Activated T-helper 9 cell treated with anti-CD3 and anti-CD28 coated beads, Interleukin-2, amount 50 U/mL, for 16 hours (primary cell): ENCODE measurements around the gene IFITM10.

ENCODE experiments used
- DNase-seq: peaks from one replicate; pipeline ENCODE4 v3.0.0-alpha.2; 2020; ENCODE audit warnings: low read depth

Gene IFITM10

DNA sequence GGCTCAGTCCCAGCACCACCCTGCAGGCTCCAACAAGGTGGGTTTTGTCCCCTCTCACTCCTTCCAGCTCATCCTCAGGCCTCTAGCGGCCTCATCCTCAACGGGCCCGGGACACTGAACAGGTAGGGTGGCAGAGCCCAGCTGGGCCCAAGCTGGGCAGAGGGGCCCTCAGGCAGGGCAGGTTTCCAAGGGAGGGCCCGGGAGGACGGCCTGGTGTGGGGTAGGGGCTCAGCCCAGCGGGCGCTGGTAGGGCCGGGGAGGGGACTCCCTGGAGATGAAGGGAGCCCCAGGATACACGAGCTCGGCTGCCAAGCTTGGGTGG, 2.5 kb upstream of the IFITM10 start:
- DNase-seq, result no peak

GRCh38 chr11:1751999-1752906, 1.9 kb upstream of the IFITM10 start:
- no peak for DNase-seq

DNA sequence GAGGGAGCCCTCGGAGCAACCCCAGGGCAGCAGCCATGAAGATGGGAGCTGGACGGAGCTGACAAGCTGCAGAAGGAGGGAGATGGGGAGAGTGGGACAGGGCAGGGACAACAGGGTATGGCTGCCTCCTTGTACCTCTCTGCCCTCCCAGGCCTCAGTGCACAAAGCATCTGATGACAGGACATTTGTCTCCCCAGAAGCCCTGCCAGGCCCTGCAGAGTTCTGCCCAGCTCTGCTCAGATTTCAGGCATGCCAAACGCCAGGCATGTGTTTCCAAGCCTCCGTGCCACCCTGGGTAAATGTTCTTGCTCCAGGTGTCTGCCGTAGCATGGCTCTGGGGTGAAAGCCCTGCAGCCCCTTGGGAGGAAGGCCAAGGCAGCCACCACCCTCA, 1.1 kb upstream of the IFITM10 start:
- DNase-seq, result no peak

DNA sequence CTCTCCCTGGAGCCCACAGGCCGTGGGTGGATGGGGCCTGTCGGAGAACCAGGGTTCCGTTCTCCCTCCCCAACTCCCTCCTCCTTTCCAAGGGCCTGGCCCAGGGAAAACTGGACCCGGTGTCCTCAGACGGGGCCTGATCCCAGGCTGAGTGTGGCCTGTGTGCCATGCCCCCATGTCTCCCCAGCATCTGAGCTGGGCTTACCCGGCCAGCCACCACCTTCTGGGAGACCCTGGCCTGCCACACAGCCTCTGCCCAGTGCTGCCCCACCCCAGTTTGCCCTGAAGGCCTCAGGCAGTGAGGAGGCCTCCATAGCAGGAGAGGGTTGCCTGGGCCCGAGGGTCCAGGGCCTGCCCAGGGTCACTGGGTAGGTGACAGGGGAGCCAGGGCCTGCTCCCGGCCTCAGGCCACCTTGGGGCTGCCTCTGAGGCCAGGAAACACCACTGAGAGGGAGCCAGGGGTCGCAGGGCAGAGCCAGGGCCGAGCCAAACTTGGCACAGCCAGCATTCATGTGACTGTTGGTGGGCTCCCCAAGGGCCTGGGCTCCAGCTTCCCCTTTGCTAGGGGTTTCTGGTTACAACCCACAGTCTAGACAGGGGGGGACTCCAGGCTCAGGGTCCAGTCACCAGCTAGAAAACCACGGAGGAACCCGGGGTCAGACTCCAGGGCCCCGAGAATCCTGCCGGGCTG, 590 bp upstream of the IFITM10 start:
- no peak for DNase-seq

GRCh38 chr11:1749395-1750351, 722 bp downstream of the IFITM10 start:
- no peak for DNase-seq

DNA sequence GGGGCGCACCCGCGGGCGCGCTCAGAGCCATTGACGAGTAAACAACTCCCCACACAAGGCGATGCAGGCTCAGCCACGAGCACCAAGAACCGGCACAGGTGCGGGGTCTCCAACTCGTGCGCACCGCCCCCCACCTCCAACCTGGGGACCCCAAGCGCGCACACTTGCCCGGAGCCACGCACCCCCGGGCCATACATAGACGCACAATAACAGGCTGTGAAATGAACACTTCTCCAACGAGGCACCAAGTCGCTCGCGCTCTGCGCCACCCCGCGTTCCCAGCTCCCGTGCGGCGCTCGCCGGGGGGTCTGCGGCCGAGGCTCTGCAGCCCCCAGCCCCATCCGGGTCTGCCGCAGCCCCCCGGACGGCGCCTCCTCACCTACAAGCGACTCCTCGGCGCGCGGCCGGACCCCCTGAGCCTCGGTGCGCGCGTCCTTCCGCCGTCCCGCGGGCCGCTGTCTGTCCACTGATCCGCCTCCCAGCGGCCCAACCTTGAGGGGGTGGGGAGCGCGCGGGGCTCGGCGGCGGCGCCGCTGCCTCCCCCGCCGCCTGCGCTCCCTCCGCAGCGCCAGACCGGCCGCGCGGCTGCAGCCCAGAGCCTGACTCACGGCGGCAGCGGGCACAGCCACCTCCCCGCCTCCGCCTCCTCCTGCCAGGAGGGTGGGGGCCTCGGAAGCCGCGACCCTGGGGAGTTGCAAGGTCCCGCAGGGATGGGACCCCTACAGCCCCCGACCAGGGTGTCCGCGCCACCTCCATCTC, 1.6 kb downstream of the IFITM10 start:
- no peak for DNase-seq

DNA sequence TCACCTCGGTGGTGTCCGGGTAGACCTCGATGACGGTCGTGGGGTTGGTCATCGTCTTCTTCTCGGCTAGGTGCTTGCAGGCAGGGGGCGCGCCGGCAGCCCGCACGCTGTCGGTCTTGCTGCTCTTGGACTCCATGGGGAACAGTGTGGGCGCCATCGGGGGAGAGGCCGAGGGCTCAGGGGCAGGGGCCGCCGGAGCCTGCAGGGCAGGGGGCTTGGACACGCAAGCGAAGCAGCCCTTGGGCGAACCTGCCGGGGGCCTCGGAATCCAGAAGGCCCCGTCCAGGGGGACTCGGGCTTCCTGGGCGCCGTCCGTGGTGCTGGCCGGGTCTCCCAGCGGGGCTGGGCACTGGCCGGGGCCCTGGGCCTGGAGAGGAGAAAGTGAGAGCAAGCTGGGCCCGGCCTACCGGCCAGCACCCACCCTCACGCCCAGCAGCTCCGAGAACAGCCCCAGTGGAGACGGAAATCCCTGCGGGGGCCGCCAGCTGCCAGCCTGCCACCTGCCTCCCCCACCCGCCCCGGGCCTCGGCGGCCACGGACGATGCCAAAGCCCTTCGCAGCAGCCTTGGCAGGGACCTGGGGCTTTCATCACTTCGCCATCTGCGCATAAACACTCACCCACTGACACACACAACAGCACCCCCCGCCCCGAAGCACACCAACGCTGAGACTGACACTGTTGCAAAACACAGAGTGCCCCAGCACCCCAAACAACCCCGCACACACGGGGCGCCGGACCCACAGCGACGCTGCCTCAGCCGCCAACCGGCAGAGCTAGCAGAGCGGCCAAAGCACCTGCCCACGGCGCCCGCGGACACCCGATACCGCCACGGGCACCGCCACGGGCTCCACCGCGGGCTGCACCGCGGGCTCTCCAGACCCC, 2.4 kb downstream of the IFITM10 start:
- DNase-seq, result no peak

- no peak for DNase-seq
Observed at GRCh38 chr11:1746956-1747752, 3.2 kb downstream of the IFITM10 start.

DNA sequence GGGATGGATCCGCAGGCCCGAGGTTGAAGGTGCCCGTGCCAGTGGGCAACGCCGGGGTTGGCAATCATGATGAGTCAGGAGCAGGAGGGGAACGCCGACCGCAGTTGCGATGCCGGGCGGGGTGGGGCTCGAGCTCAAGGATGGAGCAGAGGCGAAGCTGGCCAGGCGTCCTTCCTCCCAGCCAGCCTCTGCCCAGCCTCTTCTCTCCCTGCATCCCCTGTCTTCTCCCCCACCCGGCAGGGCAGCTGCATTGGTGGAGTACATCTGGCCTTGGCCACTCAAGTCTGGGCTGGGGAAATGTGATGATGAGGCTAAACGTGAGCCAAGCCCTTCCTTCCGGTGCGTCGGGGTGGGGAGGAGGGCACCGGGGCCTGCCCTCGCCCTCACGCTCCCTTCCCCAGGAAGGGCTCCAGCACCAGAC, 3.9 kb downstream of the IFITM10 start:
- DNase-seq, result no peak

DNA sequence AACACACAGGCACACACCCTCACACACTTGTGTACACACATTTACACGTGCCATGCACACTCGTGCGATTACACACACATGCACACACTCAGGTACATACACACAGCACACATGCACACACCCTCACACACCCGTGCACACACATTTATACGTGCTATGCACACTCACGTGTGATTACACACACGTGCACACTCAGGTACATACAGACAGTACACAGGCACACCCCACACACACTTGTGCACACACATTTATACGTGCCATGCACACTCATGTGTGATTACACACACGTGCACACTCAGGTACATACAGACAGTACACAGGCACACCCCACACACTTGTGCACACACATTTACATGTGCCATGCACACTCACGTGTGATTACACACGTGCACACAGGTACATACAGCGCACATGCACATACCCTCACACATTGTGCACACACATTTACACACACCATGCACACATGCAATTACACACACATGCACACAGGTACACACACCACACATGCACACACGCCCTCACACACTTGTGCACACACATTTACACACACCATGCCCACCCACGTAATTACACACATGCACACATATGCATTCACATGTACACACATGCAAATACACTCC, 4.6 kb downstream of the IFITM10 start:
- no peak for DNase-seq

GRCh38 chr11:1744891-1745700, 5.3 kb downstream of the IFITM10 start:
- no peak for DNase-seq

DNA sequence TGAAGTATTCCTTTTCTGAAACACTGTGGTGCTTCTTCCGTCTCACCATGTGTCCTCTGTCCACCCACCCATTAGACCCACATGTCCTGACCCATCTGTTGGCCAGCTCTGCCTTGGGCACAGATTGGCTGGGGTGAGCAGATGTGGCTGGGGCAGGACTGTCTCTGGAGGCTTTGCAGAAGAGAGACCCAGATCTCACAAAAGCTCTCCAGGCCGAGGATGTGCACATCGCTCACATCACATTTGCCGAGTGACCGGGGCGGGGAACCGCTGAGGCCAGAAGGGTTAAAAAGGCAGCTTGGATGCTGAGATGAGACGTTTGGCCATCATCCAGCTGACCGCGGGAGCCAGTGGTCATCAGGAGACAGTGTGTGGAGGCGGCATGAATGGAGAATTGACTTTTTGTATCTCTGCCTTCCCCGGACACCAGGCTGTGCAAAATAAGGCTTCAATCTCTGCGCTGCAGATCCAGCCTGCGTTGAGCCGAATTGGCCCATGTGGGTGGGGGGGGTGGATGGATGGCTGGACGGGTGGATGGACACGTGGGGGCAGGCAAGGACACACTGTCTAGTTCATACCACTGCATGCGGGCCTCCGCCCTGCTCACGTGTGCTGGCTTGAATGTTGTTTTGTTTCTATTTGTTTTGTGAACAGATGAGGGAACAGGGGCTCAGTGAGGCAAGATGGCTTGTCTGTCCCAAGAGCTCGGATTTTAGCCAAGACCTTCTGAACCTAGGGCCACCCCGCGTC, 6.1 kb downstream of the IFITM10 start:
- no peak for DNase-seq

GRCh38 chr11:1743585-1744136, 6.7 kb downstream of the IFITM10 start:
- DNase-seq, result no peak

DNA sequence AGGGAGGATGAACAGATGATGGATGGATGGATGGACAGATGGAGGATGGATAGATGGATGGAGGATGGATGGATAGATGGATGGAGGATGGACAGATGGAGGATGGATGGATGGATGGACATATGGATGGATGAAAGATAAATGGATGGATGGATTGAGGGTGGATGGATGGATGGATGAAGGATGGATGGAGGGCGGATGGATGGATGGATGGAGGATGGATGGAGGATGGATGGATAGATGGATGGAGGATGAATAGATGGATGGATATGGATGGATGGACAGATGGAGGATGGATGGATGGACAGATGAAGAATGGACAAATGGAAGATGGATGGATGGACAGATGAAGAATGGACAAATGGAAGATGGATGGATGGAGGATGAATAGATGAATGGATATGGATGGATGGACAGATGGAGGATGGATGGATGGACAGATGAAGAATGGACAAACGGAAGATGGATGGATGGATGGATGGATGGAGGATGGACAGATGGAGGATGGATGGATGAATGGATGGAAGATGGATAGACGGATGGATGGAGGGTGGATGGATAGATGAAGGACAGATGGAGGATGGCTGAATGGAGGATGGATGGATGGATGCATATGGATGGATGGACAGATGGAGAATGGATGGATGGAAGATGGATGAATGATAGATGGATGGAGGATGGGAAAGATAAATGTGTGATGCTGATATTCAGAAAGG, 7.4 kb downstream of the IFITM10 start:
- no peak for DNase-seq

GRCh38 chr11:1742371-1742770, 8.0 kb downstream of the IFITM10 start:
- no peak for DNase-seq

DNA sequence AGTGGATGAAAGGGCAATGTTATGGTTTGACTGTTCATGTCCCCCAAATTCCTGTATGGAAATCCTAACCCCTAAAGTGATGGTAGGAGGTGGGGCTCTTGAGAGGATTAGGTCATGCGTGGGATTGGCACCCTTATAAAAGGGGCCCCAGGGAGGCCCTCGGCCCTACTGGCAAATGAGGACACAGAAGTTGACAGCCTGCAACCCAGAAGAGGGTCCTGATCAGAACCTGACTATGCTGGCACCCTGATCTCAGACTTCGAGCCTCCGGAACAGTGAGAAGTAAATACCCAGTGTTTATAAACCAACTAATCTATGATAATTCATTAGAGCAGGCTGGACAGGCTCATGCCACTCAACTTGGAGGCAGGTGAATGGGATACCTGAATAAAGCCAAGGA, 8.7 kb downstream of the IFITM10 start:
- DNase-seq, result no peak
